Endothelial cell of umbilical vein (primary cell): ENCODE results near the gene BRWD1. TPM values are rescaled to one million over a fixed set of nuclear protein-coding genes. Genes with fewer than 3 reads are reported as not detected.

Experiments
- BruUV-seq: library from RNA; stranded (reverse); fragments of 400-500 nt; replicated peaks from 2 replicates; lab custom pipeline; 2021; lab: Mats Ljungman, UMichigan
- CTCF ChIA-PET: fragments of 300-600, 350-600 bp; sonication (Branson Sonifier 250); formaldehyde crosslinking; loops from one replicate; lab custom pipeline; 2021; ENCODE audit warnings: antibody characterized with exemption, inconsistent platforms; lab: Charles Lee
- POLR2A ChIA-PET: fragments of 300-600, 350-600 bp; sonication (Branson Sonifier 250); formaldehyde crosslinking; loops from one replicate; lab custom pipeline; 2021; ENCODE audit warnings: antibody characterized with exemption, inconsistent platforms; lab: Charles Lee
- DNase-seq: peaks from one replicate; pipeline ENCODE4 v3.0.0-alpha.2; 2011; ENCODE audit warnings: low read depth, low spot score
- FAIRE-seq: peaks from 2 replicates; lab custom pipeline; 2011; peaks lifted over from hg19 to GRCh38; lab: Jason Lieb, UNC
- H2AFZ ChIP-seq: 2 replicates; pipeline ENCODE4 v1.6.0; 2012; ENCODE audit warnings: low read depth, low read length, control low read depth, inconsistent platforms
- H3K27ac ChIP-seq: 2 replicates; pipeline ENCODE4 v1.5.1; 2011; ENCODE audit warnings: low read depth, mild to moderate bottlenecking, control low read depth, low read length, moderate library complexity; ENCODE audit not compliant: insufficient read depth
- H3K27me3 ChIP-seq, 2 experiments: 2 replicates each; pipeline versions ENCODE4 v1.6.0 to v1.6.1; 2011; ENCODE audit warnings: low read length in 2 of 2, mixed read lengths in 1 of 2; ENCODE audit not compliant: control insufficient read depth in 2 of 2, insufficient read depth in 2 of 2
- H3K36me3 ChIP-seq, 2 experiments: 2 replicates in 1 of 2; 3 replicates in 1 of 2; pipeline ENCODE4 v1.5.1; 2011; ENCODE audit warnings: low read length in 2 of 2, mild to moderate bottlenecking in 1 of 2, moderate library complexity in 1 of 2; ENCODE audit not compliant: control insufficient read depth in 2 of 2, insufficient read depth in 2 of 2; ENCODE audit errors: extremely low read depth in 1 of 2
- H3K4me1 ChIP-seq: 3 replicates; pipeline ENCODE4 v1.5.1; 2011; ENCODE audit warnings: mild to moderate bottlenecking, low read length; ENCODE audit not compliant: control insufficient read depth, insufficient read depth; ENCODE audit errors: extremely low read depth
- H3K4me2 ChIP-seq: 2 replicates; pipeline ENCODE4 v1.6.1; 2011; ENCODE audit warnings: low read length, control low read depth, mixed read lengths; ENCODE audit not compliant: insufficient read depth
- H3K4me3 ChIP-seq, 3 experiments: fragments of 200-600 bp in 1 of 3; sonication (generic), shearing (Covaris generic) in 1 of 3; replicated peaks in 1 of 3; 2 replicates each; pipeline ENCODE4 v1.5.1; 2011 to 2016; ENCODE audit warnings: control low read depth in 3 of 3, low read length in 3 of 3, mild to moderate bottlenecking in 2 of 3, inconsistent platforms in 1 of 3, low read depth in 1 of 3, moderate library complexity in 1 of 3; ENCODE audit not compliant: insufficient read depth in 1 of 3
- H3K79me2 ChIP-seq: 2 replicates; pipeline ENCODE4 v1.6.0; 2012; ENCODE audit warnings: low read length, inconsistent platforms; ENCODE audit not compliant: control insufficient read depth, insufficient read depth
- H3K9ac ChIP-seq: replicated peaks from 2 replicates; pipeline ENCODE3; 2011; ENCODE audit warnings: low read length, control low read depth; ENCODE audit not compliant: insufficient read depth; ENCODE audit errors: extremely low read depth
- H3K9me1 ChIP-seq: replicated peaks from 3 replicates; pipeline ENCODE4 v1.6.0; 2011; ENCODE audit warnings: mild to moderate bottlenecking, low read length; ENCODE audit not compliant: control insufficient read depth, insufficient read depth; ENCODE audit errors: extremely low read depth
- H3K9me3 ChIP-seq: replicated peaks from 2 replicates; pipeline ENCODE4 v1.5.1; 2012; ENCODE audit warnings: low read length, inconsistent platforms; ENCODE audit not compliant: control insufficient read depth, insufficient read depth
- H4K20me1 ChIP-seq: replicated peaks from 2 replicates; pipeline ENCODE3; 2011; ENCODE audit warnings: mild to moderate bottlenecking, low read length; ENCODE audit not compliant: control insufficient read depth, insufficient read depth; ENCODE audit errors: extremely low read depth
- EZH2 ChIP-seq: IDR thresholded peaks from 2 replicates; pipeline ENCODE4 v1.6.1; 2012; ENCODE audit warnings: borderline replicate concordance, low read depth, mild to moderate bottlenecking, moderate library complexity, low read length, inconsistent platforms; ENCODE audit not compliant: severe bottlenecking
- FOS ChIP-seq: IDR thresholded peaks from 2 replicates; pipeline ENCODE4 v1.6.1; 2011; ENCODE audit warnings: mild to moderate bottlenecking, low read length, moderate library complexity, borderline replicate concordance; ENCODE audit not compliant: insufficient read depth
- GATA2 ChIP-seq: IDR thresholded peaks from 2 replicates; pipeline ENCODE4 v1.7.0; 2011; ENCODE audit warnings: low read depth, mild to moderate bottlenecking, moderate library complexity, mixed read lengths, low read length; ENCODE audit not compliant: insufficient read length, insufficient read depth
- JUN ChIP-seq: IDR thresholded peaks from 2 replicates; pipeline ENCODE4 v1.6.1; 2011; ENCODE audit warnings: borderline replicate concordance, low read depth; ENCODE audit not compliant: insufficient read length, insufficient read depth
- MYC ChIP-seq: IDR thresholded peaks from one replicate; pipeline ENCODE4 v1.6.1; 2011; ENCODE audit warnings: mild to moderate bottlenecking, low read depth, low read length
- POLR2A ChIP-seq: IDR thresholded peaks from 2 replicates; pipeline ENCODE4 v1.6.1; 2012; ENCODE audit warnings: low read depth, mild to moderate bottlenecking, control low read depth, low read length
- POLR2AphosphoS5 ChIP-seq: IDR thresholded peaks from 2 replicates; pipeline ENCODE4 v1.6.1; 2012; ENCODE audit warnings: low read depth, mild to moderate bottlenecking, control low read depth, low read length, moderate library complexity; ENCODE audit not compliant: insufficient read depth
- dilution Hi-C: fragments of 300-500 bp; cut with MboI; formaldehyde crosslinking; loops from one replicate; pipeline ENCODE4 v1.15.0; 2019; ENCODE audit warnings: low sequenced_read_pairs; ENCODE audit not compliant: extremely low pct_ligation_motif_present
- intact Hi-C: fragments of 100-400 bp; cut with micrococcal nuclease; formaldehyde crosslinking; loops from one replicate; pipeline ENCODE4 v1.10.0; 2022
- polyA plus RNA-seq, 4 experiments: library from polyadenylated mRNA; depleted of rRNA in 3 of 4; stranded (reverse) in 3 of 4; unstranded in 1 of 4; fragments of >200 nt; gene quantifications; 2 replicates each; pipeline versions ENCODE4 v1.2.1 to v1.2.3, GENCODE V29; 2011 to 2012; ENCODE audit warnings: missing spikeins in 1 of 4
- total RNA-seq: library from RNA; stranded (reverse); gene quantifications from 2 replicates; pipeline ENCODE4 v1.2.3, GENCODE V29; 2021
- TF ChIP-seq, protein P1 (sequence below): IDR thresholded peaks from 2 replicates; pipeline ENCODE4 v1.6.1; 2011; ENCODE audit not compliant: insufficient read depth, insufficient read length

Gene BRWD1
- total and polyA plus RNA-seq, 2 donors (not counting 3 experiments of a cell fraction or from before 2014, with no cell fraction given): 6.1 to 33.2 TPM

DNA sequence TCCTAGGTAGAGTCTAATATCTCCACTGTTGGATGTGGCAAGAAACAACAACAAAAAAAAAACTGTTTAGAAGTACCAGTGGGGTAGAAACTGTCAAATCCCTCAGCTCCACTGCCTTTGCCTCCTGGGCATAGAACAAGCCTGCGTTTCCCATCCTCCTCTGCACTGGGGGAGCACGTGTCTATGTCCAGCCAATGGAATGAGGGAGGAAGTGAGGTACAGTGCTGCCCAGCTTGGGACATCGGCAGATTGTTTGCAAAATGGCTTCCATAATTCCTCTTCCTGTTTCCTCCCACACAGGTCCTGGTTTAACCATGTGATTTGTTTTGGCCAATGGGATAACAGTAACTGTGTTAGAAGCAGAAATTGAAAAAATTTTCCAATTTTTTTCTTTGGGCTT is 169.2 kb downstream of the BRWD1 start:
- Histone ChIP-seq H3K27ac (no peak overlapping the region), H3K79me2 (no peaks in the 10 kb centered on the region), H3K4me1 (no peaks in the 10 kb centered on the region), H3K4me2 (no peak overlapping the region), H3K9ac (no peak overlapping the region), H3K27me3 (no peaks in the 10 kb centered on the region), H3K9me3 (no peaks in the 10 kb centered on the region), H2AFZ (no peak overlapping the region), H3K4me3 (no peak overlapping the region), H4K20me1 (no peaks in the 10 kb centered on the region), H3K36me3 (no peaks in the 10 kb centered on the region), H3K9me1 (no peaks in the 10 kb centered on the region)
- FAIRE-seq (no peak), DNase-seq (no peak)
- dilution Hi-C loops (no loop called here), intact Hi-C loops (no loop called here)
- TF ChIP-seq JUN (no peak), POLR2A (no peak), MYC (no peak), GATA2 (no peak), EZH2 (no peak), FOS (no peak), POLR2AphosphoS5 (no peak)
- TF ChIP-seq, protein P1, sequence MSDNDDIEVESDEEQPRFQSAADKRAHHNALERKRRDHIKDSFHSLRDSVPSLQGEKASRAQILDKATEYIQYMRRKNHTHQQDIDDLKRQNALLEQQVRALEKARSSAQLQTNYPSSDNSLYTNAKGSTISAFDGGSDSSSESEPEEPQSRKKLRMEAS: no peak
- ChIA-PET POLR2A (no interaction called here), CTCF (interaction anchor here (0.7 kb wide), 1 partner anchor 410 kb away, joined by 3 read pairs; no protein-coding TSS in a partner anchor)
- BruUV-seq: no TSS peak

DNA sequence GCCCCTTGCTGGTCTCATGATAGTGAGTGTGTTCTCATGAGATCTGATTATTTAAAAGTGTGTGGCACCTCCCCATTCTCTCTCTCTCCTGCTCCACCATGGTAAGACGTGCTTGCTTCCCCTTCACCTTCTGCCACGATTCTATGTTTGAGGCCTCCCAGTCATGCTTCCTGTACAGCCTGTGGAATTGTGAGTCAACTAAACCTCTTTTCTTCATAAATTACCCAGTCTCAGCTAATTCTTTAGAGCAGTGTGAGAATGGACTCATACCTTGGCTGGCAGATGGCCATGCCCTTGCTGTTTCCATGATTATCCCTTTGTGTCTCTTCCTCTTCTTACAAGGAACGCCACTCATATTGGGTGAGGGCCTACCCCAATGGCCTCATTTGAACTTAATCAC is 170.5 kb downstream of the BRWD1 start:
- no peaks in the 10 kb centered on the region for H3K27me3 ChIP-seq
- H3K36me3 ChIP-seq: no peaks in the 10 kb centered on the region
- H3K9me1 ChIP-seq: no peaks in the 10 kb centered on the region
- no peak overlapping the region for H3K27ac ChIP-seq
- H3K4me2 ChIP-seq: no peak overlapping the region
- H3K9me3 ChIP-seq: no peaks in the 10 kb centered on the region
- no peaks in the 10 kb centered on the region for H3K79me2 ChIP-seq
- dilution Hi-C loops: no loop called here
- CTCF ChIA-PET: no interaction called here
- TF ChIP-seq FOS (peak; percentile 8), POLR2A (no peak)
- POLR2A ChIA-PET: no interaction called here
- no peak overlapping the region for H3K4me3 ChIP-seq
- no peaks in the 10 kb centered on the region for H3K4me1 ChIP-seq
- no peak overlapping the region for H3K9ac ChIP-seq
- no peaks in the 10 kb centered on the region for H4K20me1 ChIP-seq
- no peak for DNase-seq
- no peak overlapping the region for H2AFZ ChIP-seq
- no TSS peak for BruUV-seq
- intact Hi-C loops: no loop called here
- no peak for FAIRE-seq
